GM12865 (cell line): ENCODE results near the gene PRDM5.

Experiments used
- DNase-seq: peaks from one replicate; pipeline ENCODE4 v3.0.0; 2010; ENCODE audit warnings: low read depth
- H3K4me3 ChIP-seq: 2 replicates; pipeline ENCODE4 v1.5.1; 2011; ENCODE audit warnings: mild to moderate bottlenecking, low read depth, low read length, control low read depth
- TF ChIP-seq, protein P1 (sequence below): IDR thresholded peaks from 2 replicates; pipeline ENCODE4 v1.5.1; 2011; ENCODE audit warnings: low read length, control low read depth, low read depth, inconsistent platforms; ENCODE audit not compliant: insufficient read depth; ENCODE audit errors: missing control alignments

PRDM5 gene

DNA sequence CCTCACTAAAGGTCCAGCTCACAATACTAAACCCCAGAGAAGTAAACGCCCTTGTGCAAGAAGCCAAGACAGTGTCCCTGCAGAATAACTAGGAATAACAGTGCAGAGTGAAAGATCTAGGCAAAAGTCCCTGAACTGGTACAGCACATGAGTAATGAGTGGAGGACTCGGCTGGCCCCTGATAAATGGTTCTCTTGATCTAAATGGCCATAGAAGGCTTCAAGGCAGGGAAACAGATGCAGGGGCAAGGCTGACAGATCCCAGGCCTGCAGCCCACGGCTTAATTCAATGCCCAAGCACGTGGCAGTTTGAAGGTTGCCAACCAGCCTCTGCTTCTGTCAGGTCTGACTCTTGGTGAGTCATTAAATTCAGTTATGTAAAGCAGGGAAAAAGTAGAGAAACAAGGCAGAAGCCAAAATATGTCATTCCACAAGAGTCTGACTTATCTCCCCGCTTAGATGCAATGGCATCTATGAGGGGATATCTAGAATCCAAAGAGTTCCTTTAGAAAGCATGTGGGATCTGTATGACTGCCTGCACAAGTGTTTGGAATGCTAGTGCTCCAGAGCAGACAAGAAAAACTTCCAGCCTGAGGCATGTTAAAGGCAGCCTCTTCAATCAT, 121.3 kb downstream of the PRDM5 start:
- DNase-seq: no peak
- H3K4me3 ChIP-seq: no peak overlapping the region
- TF ChIP-seq, protein P1, sequence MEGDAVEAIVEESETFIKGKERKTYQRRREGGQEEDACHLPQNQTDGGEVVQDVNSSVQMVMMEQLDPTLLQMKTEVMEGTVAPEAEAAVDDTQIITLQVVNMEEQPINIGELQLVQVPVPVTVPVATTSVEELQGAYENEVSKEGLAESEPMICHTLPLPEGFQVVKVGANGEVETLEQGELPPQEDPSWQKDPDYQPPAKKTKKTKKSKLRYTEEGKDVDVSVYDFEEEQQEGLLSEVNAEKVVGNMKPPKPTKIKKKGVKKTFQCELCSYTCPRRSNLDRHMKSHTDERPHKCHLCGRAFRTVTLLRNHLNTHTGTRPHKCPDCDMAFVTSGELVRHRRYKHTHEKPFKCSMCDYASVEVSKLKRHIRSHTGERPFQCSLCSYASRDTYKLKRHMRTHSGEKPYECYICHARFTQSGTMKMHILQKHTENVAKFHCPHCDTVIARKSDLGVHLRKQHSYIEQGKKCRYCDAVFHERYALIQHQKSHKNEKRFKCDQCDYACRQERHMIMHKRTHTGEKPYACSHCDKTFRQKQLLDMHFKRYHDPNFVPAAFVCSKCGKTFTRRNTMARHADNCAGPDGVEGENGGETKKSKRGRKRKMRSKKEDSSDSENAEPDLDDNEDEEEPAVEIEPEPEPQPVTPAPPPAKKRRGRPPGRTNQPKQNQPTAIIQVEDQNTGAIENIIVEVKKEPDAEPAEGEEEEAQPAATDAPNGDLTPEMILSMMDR: no peak

DNA sequence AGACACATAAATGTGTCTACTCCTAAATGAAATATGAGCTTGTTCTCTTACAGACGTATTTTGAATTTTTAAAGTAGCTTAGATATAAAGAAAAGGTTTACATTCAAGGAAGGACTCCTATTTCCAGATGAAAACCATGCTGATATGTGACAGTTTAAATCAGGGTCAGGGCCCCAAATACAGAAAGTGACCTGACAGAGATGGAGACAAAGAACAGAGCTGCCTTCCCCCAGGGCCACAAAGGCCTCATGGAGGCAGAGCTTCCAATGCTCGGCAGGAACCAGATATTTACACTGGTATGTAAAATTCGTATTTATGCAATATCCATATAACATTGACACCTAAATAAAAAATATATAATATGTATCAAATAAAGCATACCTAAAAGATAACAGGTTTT, 124.0 kb downstream of the PRDM5 start:
- no peak for DNase-seq
- H3K4me3 ChIP-seq: no peak overlapping the region
- TF ChIP-seq, protein P1: no peak

DNA sequence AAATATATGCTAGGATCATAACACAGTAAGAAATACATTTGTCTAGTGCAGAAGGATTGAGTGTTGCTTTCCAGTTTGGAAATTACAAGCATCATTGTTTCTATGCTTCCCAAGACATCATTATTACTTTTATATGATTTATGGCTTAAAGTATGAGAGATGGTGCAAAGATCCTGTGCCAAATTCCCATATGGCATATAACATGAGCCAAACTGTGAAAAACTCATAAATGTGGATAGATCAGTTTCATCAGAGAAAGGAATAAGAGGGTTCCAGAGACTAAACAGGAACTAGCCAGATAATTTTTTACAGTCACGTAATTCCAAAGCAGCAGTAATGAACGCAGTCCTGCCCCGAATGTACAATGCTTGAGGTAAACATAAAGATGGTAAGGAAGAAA, 126.3 kb downstream of the PRDM5 start:
- TF ChIP-seq, protein P1: no peak
- H3K4me3 ChIP-seq: no peak overlapping the region
- no peak for DNase-seq

DNA sequence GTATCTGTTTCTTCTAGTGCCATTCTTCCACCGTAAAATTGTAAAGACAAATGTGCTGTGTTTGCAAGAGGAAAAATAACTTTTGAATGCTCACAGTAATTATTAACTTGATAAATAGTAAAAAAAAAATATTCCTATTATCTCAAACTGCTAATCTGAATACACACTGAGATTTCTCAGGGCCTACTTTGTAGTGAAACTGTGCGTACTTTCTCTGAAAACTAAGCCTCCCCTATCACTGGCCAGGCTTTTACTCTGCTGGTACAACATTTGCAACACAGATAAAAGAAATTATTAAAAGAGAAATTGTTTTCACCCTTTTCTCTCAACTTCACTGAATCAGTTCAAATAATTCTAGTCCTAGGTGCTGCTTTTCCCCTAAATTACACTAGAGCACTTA, 137.3 kb downstream of the PRDM5 start:
- no peak for DNase-seq
- H3K4me3 ChIP-seq: no peak overlapping the region
- TF ChIP-seq, protein P1: no peak

DNA sequence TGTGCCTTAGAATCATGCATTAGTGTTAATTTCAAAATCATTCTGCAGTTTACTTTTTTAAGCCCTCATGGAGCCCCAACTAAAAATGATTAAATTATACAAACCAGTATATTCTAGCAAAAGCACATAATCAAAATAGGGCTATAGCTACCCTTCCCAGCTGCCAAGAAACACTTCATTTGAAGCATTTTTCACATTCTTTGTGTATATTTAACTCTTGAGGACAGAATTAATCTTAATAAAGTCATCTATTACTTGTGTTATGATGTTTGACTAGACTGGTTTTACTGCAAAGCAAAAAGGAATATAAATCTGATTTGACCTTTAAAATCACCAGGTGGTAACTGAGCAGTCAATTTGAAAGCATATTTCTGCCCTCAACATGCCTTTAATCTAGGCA, 145.1 kb downstream of the PRDM5 start:
- TF ChIP-seq, protein P1: no peak
- no peak overlapping the region for H3K4me3 ChIP-seq

DNA sequence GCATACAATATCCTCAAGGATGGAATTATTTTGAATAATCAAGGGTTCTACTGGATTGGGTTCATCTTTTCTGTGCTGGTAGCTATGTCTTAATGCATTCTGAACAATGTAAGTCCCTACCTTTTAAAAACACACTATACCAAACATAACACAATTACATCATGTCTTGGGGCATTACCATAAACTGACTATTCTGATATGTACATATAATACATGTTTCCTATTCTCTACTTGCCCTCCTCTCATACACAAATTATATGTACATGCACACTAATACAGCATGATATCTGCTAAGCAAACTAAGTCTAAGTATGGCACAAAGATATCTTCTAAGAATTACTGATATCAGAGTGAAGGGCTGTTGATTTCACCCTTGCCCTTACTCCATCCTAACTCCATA, 147.1 kb downstream of the PRDM5 start:
- no peak overlapping the region for H3K4me3 ChIP-seq
- DNase-seq: no peak
- TF ChIP-seq, protein P1: no peak

More for the DNA sequence above, 145.1 kb downstream of the PRDM5 start:
- no peak for DNase-seq

DNA sequence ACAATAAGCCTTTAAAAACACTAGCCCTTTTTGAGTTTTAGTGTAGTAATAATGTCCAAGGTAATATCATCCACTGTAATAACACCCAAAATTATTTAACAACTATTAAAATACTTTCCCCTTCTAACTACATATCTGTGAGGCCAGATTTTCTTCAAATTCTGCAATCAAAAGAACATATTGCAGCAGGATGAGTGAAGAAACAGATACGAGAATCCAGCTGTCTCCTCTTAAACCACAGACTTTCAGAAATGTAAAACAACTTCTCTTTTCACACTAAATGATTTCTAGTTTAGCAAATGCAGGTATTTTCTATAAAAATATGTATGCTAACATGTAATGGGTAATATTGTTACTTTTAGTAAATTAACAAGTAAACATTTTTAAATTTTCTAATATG, 148.9 kb downstream of the PRDM5 start:
- peak; percentile 10 for DNase-seq
- H3K4me3 ChIP-seq: no peak overlapping the region
- TF ChIP-seq, protein P1: no peak
